Cerebellar nuclear complex (tissue), 1 donor: ENCODE results near the gene FARP1.

Experiments used
- DNase-seq, 2 experiments: peaks; one replicate each; lab custom pipeline; 2025; lab: John Stamatoyannopoulos, UW

Gene FARP1

DNA sequence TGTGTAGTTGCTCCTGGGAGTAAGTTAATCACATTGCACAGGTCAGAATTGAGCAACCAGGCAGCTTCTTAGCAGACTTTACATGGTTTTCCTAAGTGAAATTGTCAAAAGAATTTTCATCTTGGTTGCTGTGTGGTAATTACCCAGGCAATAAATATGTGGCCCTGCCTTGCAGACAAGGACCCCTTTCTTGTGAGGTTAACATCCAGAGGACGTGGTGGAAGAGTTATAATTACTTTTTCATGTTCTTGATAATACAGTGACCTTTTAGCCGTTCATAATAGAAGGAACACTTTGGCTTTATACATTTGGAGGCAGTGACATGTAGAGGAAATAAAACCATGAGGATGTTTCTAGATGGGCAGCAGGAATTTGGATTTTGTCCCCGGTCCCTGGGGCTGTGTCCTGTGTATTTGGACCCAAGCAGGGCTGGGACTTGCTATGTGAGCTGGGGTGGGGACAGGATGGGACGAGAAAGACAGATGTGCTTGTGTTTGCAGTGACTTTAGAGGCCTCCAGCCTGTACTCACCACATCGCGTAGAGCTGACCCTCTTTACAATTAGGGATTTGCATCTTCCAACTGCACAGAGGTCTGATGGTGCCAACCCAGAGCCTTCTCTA lies 277.8 kb downstream of the FARP1 start:
- DNase-seq = no peak

DNA sequence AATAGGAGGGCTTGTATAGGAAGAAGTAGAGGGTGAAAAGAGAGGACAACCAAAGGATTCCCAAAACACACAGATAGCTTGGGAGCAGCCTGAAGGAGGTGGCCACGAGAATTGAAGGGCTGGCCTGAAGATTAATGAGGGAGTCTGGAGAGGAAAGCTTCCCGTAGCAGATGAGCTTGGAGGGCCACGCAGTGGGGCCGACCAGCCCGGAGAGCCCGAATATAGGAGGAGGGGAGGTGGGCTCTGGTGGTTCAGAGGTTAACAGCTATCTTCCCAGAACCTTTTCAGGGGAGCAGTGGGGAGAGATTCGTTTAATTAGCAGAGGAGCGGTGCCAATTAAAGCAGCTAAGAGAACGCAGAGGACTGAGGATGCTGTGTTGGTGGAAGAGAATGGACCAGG lies 279.2 kb downstream of the FARP1 start:
- DNase-seq = no peak

DNA sequence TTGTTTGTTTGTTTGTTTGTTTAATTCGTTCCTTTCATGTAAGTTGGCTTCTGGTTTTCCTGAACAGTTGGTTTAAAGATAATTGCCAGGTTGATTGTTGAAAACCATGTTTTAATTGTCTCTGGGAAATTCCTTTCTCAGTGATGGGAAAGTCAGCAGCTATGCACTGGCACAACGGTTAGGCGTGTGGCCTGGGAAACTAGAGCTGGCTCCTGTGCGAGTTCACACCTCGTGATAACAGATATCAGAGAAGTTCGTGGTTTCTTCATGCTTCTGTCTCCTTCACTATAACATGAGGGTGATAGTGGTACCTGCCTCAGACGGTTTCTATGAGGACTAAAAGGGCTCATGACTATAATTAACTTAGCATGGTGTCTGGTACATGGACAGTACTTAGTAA lies 280.5 kb downstream of the FARP1 start:
- no peak for DNase-seq

DNA sequence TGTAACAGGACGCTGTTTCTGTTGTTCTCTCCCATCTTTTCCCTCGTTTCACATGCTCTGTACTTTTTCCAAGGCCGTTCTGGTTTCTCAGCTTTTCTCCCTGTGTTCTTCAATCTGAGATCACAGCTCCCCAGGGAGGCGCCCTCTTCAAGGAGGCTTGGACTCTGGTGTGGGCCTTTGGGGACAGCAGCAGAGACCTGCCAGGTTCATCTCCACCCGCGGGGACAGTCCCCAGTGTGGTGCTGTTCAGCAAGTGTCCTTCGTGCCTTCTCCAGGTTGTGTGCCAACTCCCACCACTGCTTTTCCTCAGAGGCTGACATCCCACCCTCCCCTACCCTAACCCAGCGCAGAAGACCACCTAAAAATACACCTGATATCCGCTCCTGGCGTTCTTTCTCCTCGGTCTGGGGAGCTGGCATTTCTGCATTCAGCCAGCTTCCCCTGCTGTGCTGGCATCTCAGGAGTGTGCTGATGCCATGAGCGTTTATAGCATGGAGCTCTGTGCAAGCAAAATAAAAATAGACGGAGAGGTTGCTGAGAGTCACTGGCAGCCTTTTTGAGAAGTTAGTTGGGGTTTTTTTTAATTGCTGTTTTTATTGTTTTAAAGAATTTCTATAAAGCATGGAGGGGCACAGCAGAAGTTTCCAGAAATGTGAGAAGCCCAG lies 284.6 kb downstream of the FARP1 start:
- DNase-seq = peak in 1 of 2 experiments; percentile 39

DNA sequence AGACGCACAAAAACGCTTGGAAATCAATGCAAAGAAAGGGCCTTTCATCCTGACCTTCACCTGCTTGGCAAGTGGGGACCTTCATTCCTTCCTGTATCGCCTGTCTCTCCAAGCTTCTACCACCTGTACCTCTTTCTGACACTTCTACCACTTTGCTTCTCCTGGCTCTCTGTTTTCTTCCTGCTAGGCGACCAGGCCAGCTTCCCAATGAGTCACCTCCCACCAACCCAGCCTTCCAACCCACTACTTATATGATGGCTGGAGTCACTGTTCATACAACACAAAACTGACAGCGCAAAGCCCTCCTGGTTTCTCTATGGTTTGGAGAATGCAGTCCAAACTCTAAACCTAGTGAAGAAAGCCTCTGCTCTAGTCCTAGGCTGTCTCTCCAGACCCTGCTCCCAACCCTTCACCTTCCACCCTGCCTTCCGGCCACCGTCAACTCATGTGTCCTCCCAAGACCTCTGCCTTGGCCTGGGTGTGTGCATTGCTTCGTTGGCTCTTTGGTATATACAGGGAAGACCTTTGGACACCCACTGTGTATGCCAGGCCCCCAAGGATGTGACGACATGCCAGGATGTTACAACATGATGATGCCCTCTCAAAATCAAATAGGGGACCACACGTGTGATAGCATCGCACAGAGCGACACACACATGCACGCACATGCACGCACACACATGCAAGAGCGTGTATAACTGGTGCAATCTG lies 285.5 kb downstream of the FARP1 start:
- DNase-seq = no peak

DNA sequence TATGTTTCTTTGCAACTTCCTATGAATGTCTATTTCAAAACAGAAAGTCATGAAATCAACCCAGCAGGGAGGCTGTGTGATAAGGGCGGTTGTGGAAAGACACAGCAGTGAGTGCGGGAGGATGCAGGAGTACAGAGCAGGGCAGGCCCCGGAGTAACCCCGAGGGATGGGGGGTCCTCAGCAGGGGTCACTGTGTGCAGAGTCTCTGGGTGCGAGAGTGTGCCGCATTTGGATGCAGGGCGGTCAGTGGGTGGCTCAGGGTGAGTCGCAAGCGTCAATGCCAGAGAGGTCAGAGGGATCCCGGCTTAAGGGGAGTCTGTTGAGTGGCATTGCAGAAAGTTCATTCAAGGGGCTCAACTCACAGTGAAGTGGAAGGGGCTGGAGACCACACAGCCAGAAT lies 286.2 kb downstream of the FARP1 start:
- DNase-seq = no peak

DNA sequence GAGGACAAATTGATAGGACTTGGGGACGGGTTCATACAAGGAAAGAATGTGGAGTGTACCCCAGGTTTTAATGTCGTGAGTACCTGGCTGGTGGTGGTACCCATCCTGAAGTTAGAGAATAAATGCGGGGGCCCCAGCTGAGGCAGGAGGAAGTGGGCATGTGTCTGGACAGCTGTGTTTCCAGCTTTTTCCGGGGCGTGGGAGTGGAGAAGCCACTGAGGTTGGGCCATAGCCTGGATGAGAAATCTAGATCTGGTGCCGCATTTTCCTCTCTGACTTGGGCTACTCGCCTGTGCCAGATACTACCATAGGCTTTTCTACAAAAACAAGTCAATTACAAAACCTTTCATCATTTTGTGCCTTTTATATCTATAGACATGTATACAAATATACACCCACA lies 286.6 kb downstream of the FARP1 start:
- DNase-seq = no peak

DNA sequence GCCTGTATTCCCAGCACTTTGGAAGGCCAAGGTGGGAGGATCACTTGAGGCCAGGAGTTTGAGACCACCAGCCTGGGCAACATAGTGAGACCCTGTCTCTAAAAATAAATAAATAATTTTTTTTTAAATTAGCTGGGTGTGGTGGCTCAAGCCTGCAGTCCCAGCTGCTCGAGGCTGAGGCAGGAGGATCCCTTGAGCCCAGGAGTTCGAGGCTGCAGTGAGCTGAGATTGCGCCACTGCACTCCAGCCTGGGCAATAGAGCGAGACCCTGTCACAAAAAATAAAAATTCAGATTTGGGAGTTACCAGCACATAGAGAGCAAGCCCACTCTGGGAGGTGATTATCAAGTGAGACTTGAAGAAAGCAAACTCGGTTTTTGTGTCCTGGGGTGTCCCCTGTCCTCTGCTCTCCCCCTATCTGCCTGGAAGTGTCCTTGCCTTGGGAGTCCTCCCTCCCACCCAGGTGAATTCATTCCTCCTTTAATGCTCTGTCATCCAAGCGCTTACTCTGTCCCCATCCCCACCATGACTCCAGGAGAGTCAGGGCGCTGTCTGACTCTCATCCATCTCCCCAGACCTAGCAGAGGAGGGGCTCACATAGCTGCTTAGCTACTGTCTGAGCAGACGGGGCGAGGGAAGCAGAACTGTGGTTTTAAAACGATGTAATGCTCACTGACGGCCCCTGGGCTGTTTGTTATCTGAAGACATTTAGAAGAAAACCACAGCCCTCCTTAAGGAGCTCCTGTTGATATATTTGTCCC lies 287.3 kb downstream of the FARP1 start:
- DNase-seq = no peak

DNA sequence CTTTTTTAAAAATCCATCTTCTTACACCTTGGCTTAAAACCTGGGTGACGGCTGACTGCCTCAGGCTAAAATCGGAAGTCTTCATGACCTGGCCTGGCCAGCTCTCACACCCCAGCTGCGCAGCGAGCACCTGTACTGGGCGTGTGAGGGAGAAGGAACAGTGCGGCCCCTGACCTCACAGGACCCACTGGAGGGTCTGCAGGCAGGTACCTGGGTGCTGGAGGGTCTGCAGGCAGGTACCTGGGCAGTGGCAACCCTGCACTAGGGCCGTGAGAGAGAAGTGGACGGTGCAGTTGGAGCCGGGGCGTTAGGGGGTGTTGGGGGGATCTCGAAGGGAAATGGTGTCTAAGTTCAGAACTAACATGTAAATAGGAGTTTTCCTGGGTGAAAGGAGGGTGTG lies 289.7 kb downstream of the FARP1 start:
- no peak for DNase-seq

DNA sequence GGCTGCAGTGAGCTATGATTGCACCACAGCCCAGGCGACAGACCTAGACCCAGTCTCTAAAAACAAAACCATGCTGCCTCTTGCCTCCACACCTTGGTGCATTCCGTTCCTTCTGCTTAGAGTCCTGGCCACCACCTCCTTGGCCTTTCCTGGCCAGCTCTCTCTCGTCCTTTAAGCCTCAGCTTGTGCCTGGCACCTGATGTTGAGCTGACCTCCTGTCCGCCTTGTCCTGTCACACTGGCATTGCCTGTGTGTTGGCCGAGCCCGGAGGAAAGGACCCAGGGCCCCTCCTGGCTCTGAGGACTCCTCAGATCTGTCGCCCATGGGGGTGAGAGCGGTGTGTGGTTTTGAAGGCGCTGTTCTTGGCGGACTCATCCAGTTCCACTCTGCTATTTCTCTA lies 290.8 kb downstream of the FARP1 start:
- no peak for DNase-seq

DNA sequence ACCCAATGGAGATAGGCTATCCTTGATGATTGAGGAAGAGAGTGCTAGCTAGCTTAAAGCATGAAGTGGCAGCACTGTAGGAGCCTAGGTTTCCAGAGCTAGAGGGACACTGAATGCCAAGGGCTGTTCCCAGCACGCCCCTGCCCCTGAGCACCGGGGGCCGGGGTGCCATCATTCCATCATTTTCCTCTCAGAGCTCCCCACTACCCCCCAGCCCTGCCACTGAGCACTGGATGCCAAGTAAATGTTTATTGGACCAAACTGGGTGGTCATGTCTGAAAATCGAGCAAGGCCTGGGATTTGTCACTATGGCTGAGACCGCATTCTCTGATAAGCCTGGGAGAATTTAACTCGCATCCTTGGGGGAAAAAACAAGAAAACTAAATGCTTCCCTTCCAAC lies 291.2 kb downstream of the FARP1 start:
- no peak for DNase-seq

DNA sequence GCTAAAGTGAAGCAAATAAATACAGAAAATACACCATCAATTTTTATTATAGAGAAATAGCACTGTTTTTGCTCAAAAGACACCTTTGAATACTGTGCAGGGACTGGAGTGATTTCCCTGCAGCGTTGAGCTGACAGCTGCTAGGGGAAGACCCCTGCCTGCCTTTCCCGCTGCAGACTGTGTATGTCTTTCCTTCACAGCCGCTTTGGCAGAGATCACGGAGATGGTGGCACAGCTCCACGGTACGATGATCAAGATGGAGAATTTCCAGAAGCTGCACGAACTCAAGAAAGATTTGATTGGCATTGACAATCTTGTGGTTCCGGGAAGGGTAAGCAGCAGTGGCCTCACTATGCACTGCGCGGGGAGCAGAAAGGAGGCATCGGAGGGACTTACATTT lies 292.5 kb downstream of the FARP1 start:
- DNase-seq = no peak

DNA sequence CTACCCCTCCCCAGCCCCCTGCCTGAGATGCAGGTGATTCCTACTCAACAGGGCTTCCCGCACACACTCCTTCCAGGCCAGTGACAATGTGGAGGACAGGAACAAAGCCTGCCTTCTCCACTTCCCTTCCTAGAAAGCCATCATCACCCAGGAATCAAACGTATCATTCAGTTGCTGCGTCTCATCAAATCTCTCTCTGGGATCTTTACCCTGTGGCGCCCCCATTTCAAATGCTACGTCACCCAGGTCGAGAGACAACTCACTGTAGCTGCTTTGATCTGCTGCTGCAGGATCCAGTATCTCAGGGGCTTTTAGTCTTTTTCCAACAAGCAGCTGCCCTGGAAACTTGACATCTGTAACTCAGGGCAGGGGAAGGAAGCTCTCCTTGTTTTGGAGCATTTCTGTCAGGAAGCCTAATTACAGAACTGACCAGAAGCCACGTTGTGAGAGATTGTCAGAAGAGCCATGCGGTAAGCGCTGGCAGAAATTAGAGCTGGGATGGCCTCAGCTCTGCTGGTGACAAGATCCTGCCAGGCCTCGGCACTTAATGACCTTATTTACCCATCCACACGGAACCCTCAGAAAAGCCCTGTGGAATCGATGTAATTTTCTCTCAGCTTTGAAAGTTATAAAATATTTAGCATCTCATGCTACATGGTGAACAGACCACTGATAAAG lies 293.5 kb downstream of the FARP1 start:
- peak in 1 of 2 experiments; percentile 10 for DNase-seq

DNA sequence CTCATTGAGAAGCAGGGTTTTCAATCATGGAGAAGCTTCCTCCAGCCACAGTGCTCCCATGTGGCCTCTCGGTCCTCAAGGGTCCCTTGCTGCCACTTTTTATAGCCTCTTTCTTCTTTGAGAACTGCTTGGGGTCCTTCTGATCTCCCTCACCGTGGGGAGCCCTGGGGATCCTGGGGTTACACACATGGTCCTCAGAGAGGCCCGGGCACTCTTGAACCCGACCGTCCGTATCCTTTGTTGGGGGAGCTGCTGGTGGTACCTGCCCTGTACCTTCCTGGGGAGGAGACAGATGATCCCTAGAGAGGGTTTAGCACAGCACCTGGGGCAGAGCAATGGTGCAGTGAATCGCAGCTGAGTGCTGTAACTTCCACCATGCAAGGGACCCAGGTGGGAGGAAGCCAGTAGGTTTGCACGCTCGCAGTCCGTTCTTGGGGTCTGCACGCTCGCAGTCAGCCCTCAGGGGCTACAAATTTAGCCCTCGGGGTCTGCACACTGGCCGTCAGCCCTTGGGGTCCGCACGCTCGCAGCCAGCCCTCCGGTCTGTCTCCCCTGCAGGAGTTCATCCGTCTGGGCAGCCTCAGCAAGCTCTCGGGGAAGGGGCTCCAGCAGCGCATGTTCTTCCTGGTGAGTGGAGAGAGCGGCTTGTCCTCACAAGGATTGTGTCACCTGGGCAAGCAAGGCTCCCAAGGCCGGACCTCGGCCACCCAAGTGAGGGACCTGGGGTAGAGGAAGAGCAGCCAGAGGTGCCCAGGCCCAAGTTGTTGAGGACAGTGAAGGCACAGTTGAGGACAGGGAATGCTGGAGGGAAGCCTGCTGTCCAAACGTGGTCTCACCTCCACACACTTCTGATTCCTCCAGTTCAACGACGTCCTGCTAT lies 295.6 kb downstream of the FARP1 start:
- DNase-seq = no peak

DNA sequence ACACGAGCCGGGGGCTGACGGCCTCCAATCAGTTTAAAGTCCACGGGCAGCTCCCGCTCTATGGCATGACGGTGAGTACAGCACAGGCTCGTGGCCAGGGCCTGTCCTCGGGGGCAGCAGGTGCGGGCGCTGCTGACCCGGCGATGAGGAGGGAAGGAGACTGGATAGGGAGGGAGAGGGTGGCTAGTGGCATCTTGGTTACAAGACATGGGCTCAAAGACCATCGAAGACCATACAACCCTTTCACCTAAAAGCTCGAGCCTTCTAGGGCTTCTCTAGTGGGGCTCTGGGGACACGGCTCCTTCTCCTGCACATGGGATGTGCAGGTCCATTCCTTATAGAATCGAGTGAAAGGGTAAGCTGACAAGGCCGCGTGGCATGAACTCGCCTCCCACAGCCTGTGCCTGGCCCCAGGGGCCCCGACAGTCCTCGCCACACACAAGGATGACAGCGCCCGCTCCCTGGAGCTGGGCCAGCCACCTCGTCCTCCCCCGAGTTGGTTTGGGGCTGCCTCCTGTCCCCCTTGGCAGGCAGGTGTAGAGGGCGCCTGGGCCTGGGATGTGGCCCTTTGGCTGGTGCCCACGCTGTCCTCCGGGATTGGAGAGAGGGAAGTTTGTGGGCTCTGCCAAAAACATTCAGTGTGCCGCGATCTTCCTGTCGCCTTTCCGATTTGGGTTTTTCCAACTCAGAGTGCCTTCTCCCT lies 296.4 kb downstream of the FARP1 start:
- no peak for DNase-seq

DNA sequence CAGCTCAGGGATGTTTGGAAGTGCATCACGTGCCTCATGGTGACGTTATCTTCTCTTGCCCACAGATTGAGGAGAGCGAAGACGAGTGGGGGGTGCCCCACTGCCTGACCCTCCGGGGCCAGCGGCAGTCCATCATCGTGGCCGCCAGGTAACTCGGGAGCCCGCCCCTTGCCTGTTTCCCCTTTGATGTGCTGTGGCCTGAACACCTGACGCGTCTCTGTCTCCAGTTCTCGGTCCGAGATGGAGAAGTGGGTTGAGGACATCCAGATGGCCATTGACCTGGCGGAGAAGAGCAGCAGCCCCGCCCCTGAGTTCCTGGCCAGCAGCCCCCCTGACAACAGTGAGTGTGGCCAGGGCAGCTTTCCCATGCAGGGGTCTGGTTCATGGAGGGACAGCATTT lies 297.0 kb downstream of the FARP1 start:
- no peak for DNase-seq

DNA sequence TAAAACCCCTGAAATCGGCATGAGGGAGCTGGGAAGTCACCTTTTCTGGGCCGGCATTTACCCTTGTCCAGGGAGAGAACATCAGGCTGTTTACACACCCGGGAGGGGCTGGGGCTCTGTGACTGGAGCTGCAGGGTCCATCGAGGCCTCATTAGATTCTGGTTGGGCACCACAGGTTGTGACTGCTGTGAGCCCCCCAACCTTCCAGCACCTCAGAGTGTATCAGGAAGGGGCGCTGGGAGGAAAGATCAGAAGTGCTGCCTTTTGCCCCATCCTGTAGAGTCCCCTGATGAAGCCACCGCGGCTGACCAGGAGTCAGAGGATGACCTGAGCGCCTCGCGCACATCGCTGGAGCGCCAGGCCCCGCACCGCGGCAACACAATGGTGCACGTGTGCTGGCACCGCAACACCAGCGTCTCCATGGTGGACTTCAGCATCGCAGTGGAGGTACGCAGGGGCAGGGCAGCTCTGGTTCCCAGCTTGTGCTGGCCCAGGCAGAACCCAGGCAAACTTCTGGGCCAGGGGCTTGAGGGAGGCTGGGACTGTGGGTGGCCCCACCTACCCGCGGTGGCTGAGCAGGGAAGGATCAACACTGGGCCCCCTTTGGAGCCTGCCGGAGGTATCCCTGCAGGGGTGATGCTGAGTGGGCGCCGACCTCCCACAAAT lies 297.6 kb downstream of the FARP1 start:
- no peak for DNase-seq

DNA sequence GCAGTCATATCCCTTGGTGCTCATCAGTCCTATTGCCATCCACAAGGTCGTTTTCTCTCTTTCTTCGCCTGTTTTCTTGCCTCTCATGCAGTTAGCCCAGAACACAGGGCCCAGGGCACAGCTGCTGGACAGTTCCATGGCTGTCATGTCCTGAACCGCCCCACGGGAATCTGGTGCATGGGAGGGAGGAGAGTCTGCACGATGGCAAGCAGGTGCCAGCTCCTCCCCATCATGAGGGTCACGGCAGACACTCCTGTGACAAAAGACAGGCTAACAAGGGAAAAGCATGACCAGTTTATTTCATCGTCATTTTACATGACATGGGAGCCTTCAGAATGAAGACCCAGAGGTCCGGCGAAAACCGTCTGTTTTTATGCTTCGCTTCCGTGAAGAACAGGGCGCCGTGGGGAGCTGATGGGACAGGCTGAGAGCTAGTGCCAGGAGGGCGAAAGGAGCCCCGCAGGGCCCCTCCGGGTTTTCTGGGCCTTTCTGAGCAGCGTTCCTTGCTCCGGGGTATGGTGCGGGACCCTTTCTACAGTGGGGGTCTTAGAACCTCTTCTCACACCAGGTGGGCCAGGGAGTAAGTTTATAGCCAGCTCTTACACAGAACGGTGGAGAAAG lies 298.3 kb downstream of the FARP1 start:
- DNase-seq = no peak
